ENCODE results near the gene RAD18.

DNA sequence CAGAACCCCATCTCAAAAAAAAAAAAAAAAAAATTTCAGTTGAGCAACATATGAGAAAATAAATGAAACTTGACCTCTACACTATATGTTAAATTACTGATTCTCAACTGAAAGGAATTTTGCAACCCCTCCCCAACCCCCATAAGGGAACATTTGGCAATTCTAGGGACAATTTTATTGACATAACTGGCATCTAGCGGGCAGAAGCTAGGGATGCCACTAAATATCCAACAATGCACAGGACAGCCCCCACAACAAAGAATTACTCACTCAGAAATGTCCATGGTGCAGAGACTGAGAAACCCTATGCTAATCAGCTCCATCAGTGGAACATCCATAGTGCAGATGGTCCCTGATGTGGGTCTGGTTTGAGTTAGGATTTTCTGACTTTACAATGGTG, 135.6 kb downstream of the RAD18 start:
- TF ChIP-seq, protein P1, sequence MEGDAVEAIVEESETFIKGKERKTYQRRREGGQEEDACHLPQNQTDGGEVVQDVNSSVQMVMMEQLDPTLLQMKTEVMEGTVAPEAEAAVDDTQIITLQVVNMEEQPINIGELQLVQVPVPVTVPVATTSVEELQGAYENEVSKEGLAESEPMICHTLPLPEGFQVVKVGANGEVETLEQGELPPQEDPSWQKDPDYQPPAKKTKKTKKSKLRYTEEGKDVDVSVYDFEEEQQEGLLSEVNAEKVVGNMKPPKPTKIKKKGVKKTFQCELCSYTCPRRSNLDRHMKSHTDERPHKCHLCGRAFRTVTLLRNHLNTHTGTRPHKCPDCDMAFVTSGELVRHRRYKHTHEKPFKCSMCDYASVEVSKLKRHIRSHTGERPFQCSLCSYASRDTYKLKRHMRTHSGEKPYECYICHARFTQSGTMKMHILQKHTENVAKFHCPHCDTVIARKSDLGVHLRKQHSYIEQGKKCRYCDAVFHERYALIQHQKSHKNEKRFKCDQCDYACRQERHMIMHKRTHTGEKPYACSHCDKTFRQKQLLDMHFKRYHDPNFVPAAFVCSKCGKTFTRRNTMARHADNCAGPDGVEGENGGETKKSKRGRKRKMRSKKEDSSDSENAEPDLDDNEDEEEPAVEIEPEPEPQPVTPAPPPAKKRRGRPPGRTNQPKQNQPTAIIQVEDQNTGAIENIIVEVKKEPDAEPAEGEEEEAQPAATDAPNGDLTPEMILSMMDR (IDR thresholded peaks at IDR 0.05), result no peak
- TF ChIP-seq POLR2A (IDR thresholded peaks at IDR 0.05), result no peak
